Activated CD8-positive, alpha-beta memory T cell treated with anti-CD3 and anti-CD28 coated beads, Interleukin-2, amount 10 ng/mL, durations not matched to agents 7 days and 5 days (primary cell): ENCODE measurements around the gene VPS13A. TPM values are rescaled to one million over a fixed set of nuclear protein-coding genes. Genes with fewer than 3 reads are reported as not detected.

Source experiments
- ATAC-seq: fragments of 150-1000 bp; cut with Tn5 transposase; one replicate; pipeline ENCODE4 v1.10.0; 2021; ENCODE audit warnings: moderate library complexity
- CTCF ChIA-PET: fragments of 350-600 bp; sonication (Branson Sonifier 250); formaldehyde crosslinking; loops from one replicate; lab custom pipeline; 2021; ENCODE audit warnings: antibody characterized with exemption; lab: Charles Lee
- DNase-seq: peaks from one replicate; pipeline ENCODE4 v3.0.0-alpha.2; 2020
- H3K27ac Mint-ChIP-seq: one replicate; pipeline ENCODE4 v1.8.0; 2021; ENCODE audit warnings: mild to moderate bottlenecking, mixed read lengths
- H3K27me3 Mint-ChIP-seq: one replicate; pipeline ENCODE4 v1.8.0; 2021; ENCODE audit warnings: mixed read lengths
- H3K36me3 Mint-ChIP-seq: one replicate; pipeline ENCODE4 v1.8.0; 2021; ENCODE audit warnings: mild to moderate bottlenecking, mixed read lengths
- H3K4me1 Mint-ChIP-seq: one replicate; pipeline ENCODE4 v1.8.0; 2021; ENCODE audit warnings: mixed read lengths
- H3K4me3 Mint-ChIP-seq: one replicate; pipeline ENCODE4 v1.8.0; 2021; ENCODE audit warnings: mild to moderate bottlenecking, moderate library complexity, mixed read lengths
- H3K9me3 Mint-ChIP-seq: one replicate; pipeline ENCODE4 v1.8.0; 2022; ENCODE audit warnings: low read depth, mixed read lengths
- total RNA-seq, 2 experiments: library from RNA; stranded (reverse); gene quantifications; one replicate each; pipeline ENCODE4 v1.2.3, GENCODE V29; 2021

Gene VPS13A
- total RNA-seq, 2 experiments from 2014 or later, result 43.6 to 53.8 TPM

- H3K4me3 Mint-ChIP-seq, result no peak overlapping the region
- H3K4me1 Mint-ChIP-seq, result peaks cover 7% of the 10 kb centered on the region
- H3K27ac Mint-ChIP-seq, result no peak overlapping the region
- H3K27me3 Mint-ChIP-seq, result peaks cover 6% of the 10 kb centered on the region
- ATAC-seq (no peak), DNase-seq (no peak)
- no peaks in the 10 kb centered on the region for H3K9me3 Mint-ChIP-seq
- CTCF ChIA-PET, result interaction anchor here (2.2 kb wide), 1 partner anchor 16 kb away, joined by 7 read pairs; no protein-coding TSS in a partner anchor
- no peaks in the 10 kb centered on the region for H3K36me3 Mint-ChIP-seq
Observed at GRCh38 chr9:77449240-77450084, 272.1 kb downstream of the VPS13A start.

- Mint-ChIP-seq H3K27me3 (peaks cover 6% of the 10 kb centered on the region), H3K36me3 (no peaks in the 10 kb centered on the region), H3K4me3 (no peak overlapping the region), H3K27ac (no peak overlapping the region), H3K9me3 (no peaks in the 10 kb centered on the region), H3K4me1 (peaks cover 7% of the 10 kb centered on the region)
- ATAC-seq (no peak), DNase-seq (no peak)
- CTCF ChIA-PET, result interaction anchor here (2.2 kb wide), 1 partner anchor 16 kb away, joined by 7 read pairs; no protein-coding TSS in a partner anchor
Observed at GRCh38 chr9:77450085-77450475, 272.7 kb downstream of the VPS13A start.

DNA sequence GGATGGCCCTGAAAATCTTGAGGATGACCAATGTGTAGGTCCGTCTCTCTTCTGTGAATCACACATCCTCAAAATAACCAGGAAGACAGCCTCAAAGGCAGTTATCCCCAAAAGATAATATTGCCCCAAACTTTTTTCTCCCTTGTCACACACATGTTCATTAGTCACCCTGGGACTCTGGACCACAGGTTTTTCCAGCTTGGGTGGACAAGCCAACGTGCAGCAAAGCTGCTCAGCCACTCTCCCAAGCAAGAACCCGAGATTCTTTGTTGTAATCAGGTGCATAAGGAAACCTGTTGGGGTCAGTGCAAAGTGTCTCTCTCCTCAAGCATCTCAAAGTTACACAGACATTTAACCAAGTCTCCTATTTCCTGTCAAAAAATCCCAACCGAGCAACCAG lies 274.2 kb downstream of the VPS13A start:
- Mint-ChIP-seq H3K27me3 (peaks cover 6% of the 10 kb centered on the region), H3K4me1 (peaks cover 7% of the 10 kb centered on the region), H3K4me3 (no peak overlapping the region), H3K9me3 (no peaks in the 10 kb centered on the region), H3K36me3 (no peaks in the 10 kb centered on the region), H3K27ac (no peak overlapping the region)
- CTCF ChIA-PET, result interaction anchor here (1.1 to 2.2 kb wide), 3 partner anchors 16 to 37 kb away, joined by 3 to 7 read pairs (median 3); no protein-coding TSS in a partner anchor
- DNase-seq (no peak), ATAC-seq (no peak)

DNA sequence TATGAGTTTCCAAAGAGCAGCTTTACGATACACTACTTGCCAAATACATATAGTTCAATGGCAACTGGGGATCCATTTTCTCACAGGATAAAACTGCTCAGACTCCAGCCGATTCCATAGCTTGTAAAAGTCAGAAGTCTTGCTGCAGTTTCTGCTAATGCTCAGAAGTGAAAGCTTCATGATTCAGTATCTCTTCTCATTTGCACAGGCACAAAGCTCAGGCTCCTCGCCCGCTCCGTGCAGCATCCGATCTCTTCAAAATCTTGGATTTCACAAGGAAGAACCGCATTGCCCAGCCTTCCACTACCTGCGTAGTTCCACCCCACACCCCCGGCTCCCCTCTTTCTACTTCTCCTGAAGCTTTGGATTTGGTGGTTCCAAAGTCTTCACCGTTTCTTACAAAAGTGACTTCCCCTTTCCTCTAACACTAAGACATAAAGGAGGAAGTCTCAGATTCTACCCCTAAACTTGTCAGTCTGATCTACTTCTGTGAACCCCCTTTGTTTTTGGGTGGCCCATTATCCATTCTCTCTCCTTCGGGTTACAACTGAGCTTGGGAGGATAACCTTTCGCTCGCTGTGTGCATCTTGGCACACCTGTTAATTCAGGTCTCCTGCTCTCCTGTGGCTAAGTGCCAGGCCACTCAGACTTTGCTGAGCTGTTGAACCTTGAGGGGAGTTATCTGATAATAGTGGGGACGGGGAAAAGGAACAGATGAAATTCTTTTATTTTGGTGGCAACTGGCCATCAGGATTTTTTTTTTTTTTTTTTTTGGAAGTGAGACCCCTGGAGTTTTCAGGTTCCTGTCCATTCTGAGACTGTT lies 276.7 kb downstream of the VPS13A start:
- Mint-ChIP-seq H3K27me3 (peaks cover 3% of the 10 kb centered on the region), H3K4me3 (peak overlapping the region; percentile 46), H3K9me3 (no peaks in the 10 kb centered on the region), H3K36me3 (no peaks in the 10 kb centered on the region), H3K27ac (no peak overlapping the region), H3K4me1 (peaks cover 15% of the 10 kb centered on the region)
- DNase-seq, result no peak
- CTCF ChIA-PET, result interaction anchor here (1.0 to 7.8 kb wide), 8 partner anchors 11 to 386 kb away, joined by 3 to 167 read pairs (median 4); no protein-coding TSS in a partner anchor
- no peak for ATAC-seq

GRCh38 chr9:77454663-77455062 lies 277.3 kb downstream of the VPS13A start:
- ATAC-seq, result no peak
- H3K4me1 Mint-ChIP-seq, result peaks cover 15% of the 10 kb centered on the region
- H3K9me3 Mint-ChIP-seq, result no peaks in the 10 kb centered on the region
- no peak for DNase-seq
- no peak overlapping the region for H3K27ac Mint-ChIP-seq
- no peak overlapping the region for H3K4me3 Mint-ChIP-seq
- H3K27me3 Mint-ChIP-seq, result peaks cover 3% of the 10 kb centered on the region
- CTCF ChIA-PET, result interaction anchor here (1.0 to 7.8 kb wide), 9 partner anchors 11 to 385 kb away, joined by 3 to 167 read pairs (median 5); no protein-coding TSS in a partner anchor
- H3K36me3 Mint-ChIP-seq, result no peaks in the 10 kb centered on the region

DNA sequence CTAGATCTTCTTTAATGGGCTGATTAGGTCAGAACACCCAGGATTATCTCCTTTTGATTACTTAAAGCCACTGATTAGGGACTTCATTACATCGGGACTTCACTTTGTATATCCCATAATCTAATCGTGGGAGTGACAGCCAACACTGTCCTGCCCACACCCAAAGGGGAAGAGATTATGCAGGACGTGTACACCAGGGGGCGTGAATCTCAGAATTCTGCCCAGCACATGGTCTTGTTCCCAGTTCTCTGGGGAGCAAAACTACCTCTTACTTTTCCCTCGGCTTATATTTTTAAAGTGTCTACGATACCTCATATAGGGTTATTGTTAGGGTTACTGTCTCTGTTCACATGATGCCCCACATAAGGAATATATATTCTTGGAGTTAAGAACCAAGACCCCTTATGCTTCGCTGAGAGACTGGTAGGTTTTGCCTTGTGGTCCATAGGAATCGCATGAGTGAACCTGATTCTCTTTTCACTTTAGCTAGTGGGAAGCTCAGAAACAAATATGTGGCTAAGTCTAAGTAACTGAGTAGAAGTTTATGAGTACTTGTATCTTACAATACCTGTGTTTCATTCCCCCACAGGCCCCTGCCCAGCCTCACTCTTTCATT lies 278.1 kb downstream of the VPS13A start:
- H3K9me3 Mint-ChIP-seq, result no peaks in the 10 kb centered on the region
- peaks cover 3% of the 10 kb centered on the region for H3K27me3 Mint-ChIP-seq
- CTCF ChIA-PET, result interaction anchor here (0.9 to 7.8 kb wide), 11 partner anchors 11 to 574 kb away, joined by 3 to 167 read pairs (median 31); no protein-coding TSS in a partner anchor
- no peaks in the 10 kb centered on the region for H3K36me3 Mint-ChIP-seq
- H3K4me3 Mint-ChIP-seq, result no peak overlapping the region
- DNase-seq (peak; percentile 56), ATAC-seq (peak; percentile 54)
- peaks cover 15% of the 10 kb centered on the region for H3K4me1 Mint-ChIP-seq
- H3K27ac Mint-ChIP-seq, result no peak overlapping the region

GRCh38 chr9:77456829-77457437 lies 279.6 kb downstream of the VPS13A start:
- Mint-ChIP-seq H3K4me3 (no peak overlapping the region), H3K27ac (no peak overlapping the region), H3K9me3 (no peaks in the 10 kb centered on the region), H3K36me3 (no peaks in the 10 kb centered on the region), H3K4me1 (peaks cover 15% of the 10 kb centered on the region), H3K27me3 (no peaks in the 10 kb centered on the region)
- ATAC-seq (peak; percentile 77), DNase-seq (peak; percentile 90)
- CTCF ChIA-PET, result interaction anchor here (0.8 to 7.8 kb wide), 32 partner anchors 10 to 754 kb away, joined by 3 to 167 read pairs (median 4); no protein-coding TSS in a partner anchor

GRCh38 chr9:77457916-77458592 lies 280.7 kb downstream of the VPS13A start:
- no peaks in the 10 kb centered on the region for H3K9me3 Mint-ChIP-seq
- no peak overlapping the region for H3K27ac Mint-ChIP-seq
- ATAC-seq (peak; percentile 87), DNase-seq (peak; percentile 78)
- CTCF ChIA-PET, result interaction anchor here (1.0 to 7.8 kb wide), 23 partner anchors 8 to 595 kb away, joined by 3 to 167 read pairs (median 4); no protein-coding TSS in a partner anchor
- H3K4me1 Mint-ChIP-seq, result peaks cover 16% of the 10 kb centered on the region
- H3K36me3 Mint-ChIP-seq, result no peaks in the 10 kb centered on the region
- no peaks in the 10 kb centered on the region for H3K27me3 Mint-ChIP-seq
- H3K4me3 Mint-ChIP-seq, result no peak overlapping the region

DNA sequence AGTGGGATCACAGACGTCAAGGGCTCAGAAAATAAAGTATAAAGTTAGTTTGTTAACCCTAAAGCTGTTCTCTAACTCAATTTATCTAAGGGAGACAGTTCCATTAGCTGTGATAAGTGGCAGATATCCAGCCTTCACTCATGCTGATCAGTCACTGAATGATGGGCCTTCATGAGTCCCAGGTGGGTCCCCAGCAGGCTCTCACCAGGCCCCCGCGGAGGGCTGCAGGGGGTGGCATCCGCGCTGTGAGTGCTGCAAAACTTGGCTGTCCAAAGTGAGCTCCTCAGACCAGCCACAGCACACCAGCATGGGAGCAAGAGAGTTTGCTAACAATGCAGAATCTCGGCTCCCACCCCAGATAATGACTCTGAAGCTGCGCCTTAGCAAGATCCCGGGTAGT lies 283.6 kb downstream of the VPS13A start:
- no peak overlapping the region for H3K27ac Mint-ChIP-seq
- ATAC-seq (no peak), DNase-seq (no peak)
- H3K4me3 Mint-ChIP-seq, result no peak overlapping the region
- H3K36me3 Mint-ChIP-seq, result no peaks in the 10 kb centered on the region
- H3K27me3 Mint-ChIP-seq, result no peaks in the 10 kb centered on the region
- no peaks in the 10 kb centered on the region for H3K9me3 Mint-ChIP-seq
- H3K4me1 Mint-ChIP-seq, result peaks cover 14% of the 10 kb centered on the region
- CTCF ChIA-PET, result interaction anchor here (0.6 to 1.2 kb wide), 4 partner anchors 26 to 294 kb away, joined by 3 to 5 read pairs (median 3); no protein-coding TSS in a partner anchor

DNA sequence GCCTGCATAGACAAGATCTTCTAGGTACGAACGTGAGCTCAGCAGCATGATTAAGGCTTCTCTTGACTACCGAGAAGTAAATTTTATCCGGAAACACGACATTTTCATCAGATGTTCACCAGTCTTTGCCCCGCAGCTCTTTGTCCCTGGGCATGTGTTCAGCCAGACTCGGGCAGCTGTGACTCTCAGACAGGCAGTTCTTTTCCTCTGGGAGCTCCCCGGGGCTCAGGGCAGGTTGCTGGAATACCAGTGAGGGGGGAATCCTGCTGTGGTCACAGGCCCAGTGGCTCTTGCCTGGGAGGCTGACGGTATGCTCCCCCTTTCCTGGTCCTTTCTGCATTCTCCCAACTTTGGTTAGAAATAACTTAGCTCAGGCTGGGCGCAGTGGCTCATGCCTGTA lies 284.7 kb downstream of the VPS13A start:
- peaks cover 2% of the 10 kb centered on the region for H3K36me3 Mint-ChIP-seq
- CTCF ChIA-PET, result interaction anchor here (1.5 kb wide), 1 partner anchor 11 kb away, joined by 3 read pairs; no protein-coding TSS in a partner anchor
- ATAC-seq, result no peak

GRCh38 chr9:77463151-77463550 lies 285.8 kb downstream of the VPS13A start:
- Mint-ChIP-seq H3K36me3 (peaks cover 2% of the 10 kb centered on the region), H3K4me3 (no peak overlapping the region), H3K27me3 (no peaks in the 10 kb centered on the region), H3K27ac (no peak overlapping the region), H3K9me3 (no peaks in the 10 kb centered on the region), H3K4me1 (peaks cover 22% of the 10 kb centered on the region)
- DNase-seq (no peak), ATAC-seq (no peak)
- CTCF ChIA-PET, result interaction anchor here (1.5 kb wide), 1 partner anchor 10 kb away, joined by 3 read pairs; no protein-coding TSS in a partner anchor

More for the DNA sequence above, 284.7 kb downstream of the VPS13A start:
- H3K4me1 Mint-ChIP-seq, result peaks cover 21% of the 10 kb centered on the region
- H3K27ac Mint-ChIP-seq, result no peak overlapping the region
- H3K9me3 Mint-ChIP-seq, result no peaks in the 10 kb centered on the region
- H3K27me3 Mint-ChIP-seq, result no peaks in the 10 kb centered on the region
- H3K4me3 Mint-ChIP-seq, result no peak overlapping the region
- no peak for DNase-seq

- H3K36me3 Mint-ChIP-seq, result peaks cover 2% of the 10 kb centered on the region
Observed at GRCh38 chr9:77464661-77465060, 287.3 kb downstream of the VPS13A start.

More at GRCh38 chr9:77464661-77465060, 287.3 kb downstream of the VPS13A start:
- ATAC-seq, result no peak
- Mint-ChIP-seq H3K27ac (no peak overlapping the region), H3K9me3 (no peaks in the 10 kb centered on the region), H3K27me3 (no peaks in the 10 kb centered on the region), H3K4me1 (peaks cover 19% of the 10 kb centered on the region), H3K4me3 (no peak overlapping the region)
- CTCF ChIA-PET, result interaction anchor here (1.1 to 3.7 kb wide), 2 partner anchors 8 to 11 kb away, joined by 3 to 36 read pairs; no protein-coding TSS in a partner anchor
- DNase-seq, result no peak
